ENCODE data around the gene USP13. TPM values are rescaled to one million over a fixed set of nuclear protein-coding genes. Genes with fewer than 3 reads are reported as not detected.

USP13 gene
- total RNA-seq, 3 donors from 2014 or later, result 11.4 to 17.3 (median 11.8) TPM

- Histone ChIP-seq H3K27me3 (no peaks in the 10 kb centered on the region), H3K9me3 (no peaks in the 10 kb centered on the region), H3K36me3 (no peaks in the 10 kb centered on the region), H3K4me3 (no peak overlapping the region), H3K4me1 (no peaks in the 10 kb centered on the region), H3K27ac (no peak overlapping the region)
- intact Hi-C loops (cut with DNase I; ENCODE audit: low total_unique reads), result no loop called here
- no peak for TF ChIP-seq POLR2AphosphoS5 (IDR thresholded peaks at IDR 0.05)
- no peak for TF ChIP-seq CTCF (IDR thresholded peaks at IDR 0.05)
- TF ChIP-seq POLR2A (IDR thresholded peaks at IDR 0.05), result no peak
- DNase-seq (ENCODE audit: low spot score in 2 of 2), result no peak
Measured at GRCh38 chr3:179837374-179837773, 184.5 kb downstream of the USP13 start.

Other genes starting within 250 kb of the USP13 start
- gene GNB4, start 201.6 kb upstream of the USP13 start, total RNA-seq, result 10 to 100 TPM; 23.8 to 38.7 (median 29.6) TPM
- 10 to 100 TPM; 37.1 to 58.1 (median 46.2) TPM for gene ACTL6A, start 90.1 kb upstream of the USP13 start, total RNA-seq
- 10 to 100 TPM; 21.4 to 28.5 (median 23.4) TPM for gene MRPL47, start 48.4 kb upstream of the USP13 start, total RNA-seq
- gene NDUFB5, start 48.2 kb upstream of the USP13 start, total RNA-seq, result 10 to 100 TPM; 62.6 to 97.5 (median 95.9) TPM